SKM-1 treated with dmso at 0.1 percent for 144 hours (cell line): ENCODE data around the gene SPACA1.

Experiments used
- DNase-seq: peaks from one replicate; lab custom pipeline; 2025; ENCODE audit not compliant: unreplicated experiment; lab: John Stamatoyannopoulos, UW

Gene SPACA1

DNA sequence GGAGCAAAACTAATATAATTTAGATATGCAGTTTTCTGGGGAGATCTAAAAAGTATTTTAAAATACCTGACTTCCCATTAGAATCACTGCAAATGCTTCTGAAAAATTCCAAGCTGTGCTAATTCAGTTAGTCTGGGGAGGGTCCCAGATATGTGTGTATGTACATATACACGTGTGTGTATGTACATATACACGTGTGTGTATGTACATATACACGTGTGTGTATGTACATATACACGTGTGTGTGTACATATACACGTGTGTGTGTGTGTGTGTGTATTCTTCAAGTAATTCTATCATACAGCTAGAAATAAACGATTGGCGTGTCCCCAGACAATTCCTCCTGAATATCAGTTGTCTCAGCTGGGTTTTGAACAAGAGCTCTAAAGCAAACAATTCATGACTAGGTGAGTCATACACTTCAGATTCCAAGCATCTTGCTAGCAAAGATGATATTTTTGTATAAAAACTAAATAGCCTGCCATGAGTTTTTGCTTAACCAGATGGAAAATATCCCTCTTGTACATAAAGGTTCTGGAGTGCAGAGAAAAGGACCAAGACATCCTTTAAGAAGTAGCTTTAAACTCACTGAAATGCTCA lies 58.2 kb downstream of the SPACA1 start:
- DNase-seq, result no peak

DNA sequence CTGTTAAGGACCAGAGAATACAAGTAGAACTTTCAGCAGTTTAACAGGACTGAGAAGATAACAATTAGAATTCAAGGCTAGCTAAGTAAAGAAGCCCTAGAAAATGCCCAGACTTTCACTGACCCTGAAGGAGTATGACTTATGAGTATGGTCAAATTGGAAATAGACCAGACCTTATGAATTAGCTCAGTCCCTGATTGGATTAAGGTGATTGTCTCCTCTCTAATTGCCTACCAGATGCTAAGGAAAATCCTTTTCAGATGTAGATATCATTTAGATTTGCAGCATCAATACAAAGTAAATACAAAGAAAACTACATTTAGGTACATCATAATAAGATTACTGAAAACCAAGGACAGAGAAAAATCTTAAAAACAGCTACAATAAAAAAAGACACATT lies 59.6 kb downstream of the SPACA1 start:
- DNase-seq, result no peak

DNA sequence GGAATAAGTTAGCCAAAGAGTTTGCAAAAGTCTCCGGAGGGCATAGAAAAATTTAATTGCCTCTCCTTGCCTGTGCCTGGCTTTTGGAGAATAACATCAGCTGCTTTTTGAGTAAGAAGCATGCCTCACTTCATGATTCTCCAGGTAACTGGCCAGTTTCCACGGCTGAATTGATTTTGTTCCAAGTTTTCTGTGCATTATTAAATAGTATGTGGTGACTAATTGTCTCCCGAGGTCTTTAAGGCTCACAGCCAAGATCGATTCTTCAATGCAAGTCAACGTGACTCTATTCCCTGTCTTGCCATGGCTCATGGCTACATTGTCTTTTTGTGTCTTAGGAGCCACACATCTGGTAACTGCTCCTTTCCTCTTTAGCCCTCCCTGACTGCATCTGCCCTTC lies 64.3 kb downstream of the SPACA1 start:
- no peak for DNase-seq

DNA sequence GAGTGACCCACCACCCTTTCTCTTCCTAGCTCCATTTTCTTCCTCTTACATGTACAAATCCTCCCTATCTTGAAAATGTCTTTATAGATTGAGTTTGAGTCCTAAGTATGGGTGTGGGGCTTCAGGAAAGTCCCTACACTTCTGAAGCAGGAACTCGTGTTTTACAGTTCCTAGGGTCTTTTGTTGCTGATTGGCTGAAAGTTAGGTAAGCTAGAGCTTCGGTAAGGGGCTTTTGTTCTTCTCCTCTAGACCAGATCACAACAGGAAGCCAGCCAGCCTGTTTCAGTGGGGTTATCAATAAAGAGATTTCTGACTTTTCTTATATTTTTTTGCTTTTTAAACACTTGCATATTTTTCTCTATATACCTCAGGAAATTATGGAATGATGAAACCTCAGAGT lies 67.2 kb downstream of the SPACA1 start:
- DNase-seq, result no peak

DNA sequence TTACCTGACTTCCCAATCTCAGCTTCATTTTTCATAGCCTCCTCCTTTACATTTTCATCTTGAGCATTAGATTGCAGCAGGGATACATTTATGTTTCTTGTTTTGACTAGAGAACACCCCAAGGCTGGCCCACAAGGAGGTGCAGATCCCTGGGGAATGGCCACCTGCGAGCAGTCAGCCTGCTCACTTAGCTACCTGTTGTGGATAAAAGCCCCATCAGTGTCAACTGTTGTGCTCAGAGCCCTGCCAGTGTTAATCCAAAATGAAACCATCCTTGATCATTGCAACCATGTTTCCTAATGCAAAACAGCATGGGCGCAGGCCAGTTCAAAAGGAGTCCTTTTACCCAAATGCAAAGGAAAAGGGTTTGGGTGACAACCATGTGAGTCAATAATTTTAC lies 67.7 kb downstream of the SPACA1 start:
- DNase-seq, result no peak

DNA sequence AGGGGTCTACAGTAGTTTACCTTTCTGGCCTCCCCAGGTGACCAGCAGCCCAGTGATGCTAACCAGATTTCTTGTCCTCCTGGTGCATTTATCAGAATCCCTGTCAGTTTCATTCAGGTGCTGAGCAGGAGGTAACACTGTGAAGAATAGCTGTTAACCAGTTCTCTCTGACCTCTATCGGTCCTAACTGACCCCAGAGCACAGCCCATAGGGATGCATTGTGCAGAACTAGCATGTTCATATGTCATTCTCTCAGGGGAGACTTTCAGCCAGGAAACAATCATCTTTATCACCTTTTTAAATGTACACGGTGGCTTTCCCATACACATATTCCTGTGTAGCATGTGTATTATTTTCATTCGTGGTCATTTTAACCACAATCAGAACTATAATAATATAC lies 68.6 kb downstream of the SPACA1 start:
- DNase-seq, result no peak
